Measurements from ENCODE around the gene PRKN.

The PRKN gene

GRCh38 chr6:162581988-162582780 lies 145.4 kb downstream of the PRKN start:
- no peaks in the 10 kb centered on the region for H3K27me3 ChIP-seq (ENCODE audit: insufficient read depth, poor library complexity, severe bottlenecking)
- no peak overlapping the region for H3K4me3 ChIP-seq (replicated peaks; ENCODE audit: insufficient read depth, low read length)
- TF ChIP-seq POLR2AphosphoS5 (IDR thresholded peaks at IDR 0.05; ENCODE audit: low read depth) (no peak), GABPA (IDR thresholded peaks at IDR 0.05; ENCODE audit: low read depth) (no peak), REST (IDR thresholded peaks at IDR 0.05; ENCODE audit: insufficient replicate concordance, low read depth) (no peak), SPI1 (IDR thresholded peaks at IDR 0.05; ENCODE audit: borderline replicate concordance, low read depth) (no peak), CTCF (IDR thresholded peaks at IDR 0.05; ENCODE audit: insufficient read depth, low read length) (no peak)
- no peak for DNase-seq (ENCODE audit: low read depth in 1 of 2, low spot score in 1 of 2)
- no peak overlapping the region for H3K27ac ChIP-seq (replicated peaks)

GRCh38 chr6:162580619-162581018 lies 146.9 kb downstream of the PRKN start:
- DNase-seq (ENCODE audit: low read depth in 1 of 2, low spot score in 1 of 2), result no peak
- TF ChIP-seq REST (IDR thresholded peaks at IDR 0.05; ENCODE audit: insufficient replicate concordance, low read depth) (no peak), GABPA (IDR thresholded peaks at IDR 0.05; ENCODE audit: low read depth) (no peak), CTCF (IDR thresholded peaks at IDR 0.05; ENCODE audit: insufficient read depth, low read length) (no peak), POLR2AphosphoS5 (IDR thresholded peaks at IDR 0.05; ENCODE audit: low read depth) (no peak), SPI1 (IDR thresholded peaks at IDR 0.05; ENCODE audit: borderline replicate concordance, low read depth) (no peak)
- H3K4me3 ChIP-seq (replicated peaks; ENCODE audit: insufficient read depth, low read length), result no peak overlapping the region
- no peaks in the 10 kb centered on the region for H3K27me3 ChIP-seq (ENCODE audit: insufficient read depth, poor library complexity, severe bottlenecking)
- H3K27ac ChIP-seq (replicated peaks), result no peak overlapping the region

GRCh38 chr6:162576016-162576415 lies 151.6 kb downstream of the PRKN start:
- DNase-seq (ENCODE audit: low read depth in 1 of 2, low spot score in 1 of 2), result no peak
- H3K27ac ChIP-seq (replicated peaks), result no peak overlapping the region
- TF ChIP-seq GABPA (IDR thresholded peaks at IDR 0.05; ENCODE audit: low read depth), result no peak
- no peak for TF ChIP-seq CTCF (IDR thresholded peaks at IDR 0.05; ENCODE audit: insufficient read depth, low read length)

GRCh38 chr6:162572240-162572639 lies 155.3 kb downstream of the PRKN start:
- DNase-seq (ENCODE audit: low read depth in 1 of 2, low spot score in 1 of 2), result no peak
- TF ChIP-seq CTCF (IDR thresholded peaks at IDR 0.05; ENCODE audit: insufficient read depth, low read length) (no peak), GABPA (IDR thresholded peaks at IDR 0.05; ENCODE audit: low read depth) (no peak), SPI1 (IDR thresholded peaks at IDR 0.05; ENCODE audit: borderline replicate concordance, low read depth) (no peak), POLR2AphosphoS5 (IDR thresholded peaks at IDR 0.05; ENCODE audit: low read depth) (no peak), REST (IDR thresholded peaks at IDR 0.05; ENCODE audit: insufficient replicate concordance, low read depth) (no peak)
- Histone ChIP-seq H3K27me3 (ENCODE audit: insufficient read depth, poor library complexity, severe bottlenecking) (no peaks in the 10 kb centered on the region), H3K4me3 (replicated peaks; ENCODE audit: insufficient read depth, low read length) (no peak overlapping the region), H3K27ac (replicated peaks) (no peak overlapping the region)

More at GRCh38 chr6:162576016-162576415, 151.6 kb downstream of the PRKN start:
- H3K27me3 ChIP-seq (ENCODE audit: insufficient read depth, poor library complexity, severe bottlenecking), result no peaks in the 10 kb centered on the region
- H3K4me3 ChIP-seq (replicated peaks; ENCODE audit: insufficient read depth, low read length), result no peak overlapping the region
